Measurements from ENCODE around the gene MACROD2.

Gene MACROD2

DNA sequence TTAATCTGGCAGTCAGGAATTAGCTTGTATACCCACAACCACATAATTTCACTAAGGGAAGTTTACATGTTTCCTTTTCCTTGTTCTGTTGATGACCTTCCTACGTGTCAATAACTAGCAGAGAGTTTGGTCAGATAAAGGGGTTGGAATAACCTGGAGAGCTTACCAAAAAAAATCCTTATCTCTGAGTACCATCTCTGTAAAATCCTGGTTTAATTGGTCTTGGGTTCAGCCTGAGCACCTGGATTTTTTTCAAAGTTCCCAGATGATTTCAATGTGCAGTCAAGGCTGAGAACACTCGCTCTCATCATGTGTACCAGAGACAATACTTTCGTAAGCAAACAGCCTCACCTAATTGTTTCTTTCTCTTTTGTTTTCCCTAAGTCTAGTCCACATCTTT lies 825.9 kb downstream of the MACROD2 start:
- TF ChIP-seq ZFX (IDR thresholded peaks at IDR 0.05): no peak
- TF ChIP-seq, protein P1, sequence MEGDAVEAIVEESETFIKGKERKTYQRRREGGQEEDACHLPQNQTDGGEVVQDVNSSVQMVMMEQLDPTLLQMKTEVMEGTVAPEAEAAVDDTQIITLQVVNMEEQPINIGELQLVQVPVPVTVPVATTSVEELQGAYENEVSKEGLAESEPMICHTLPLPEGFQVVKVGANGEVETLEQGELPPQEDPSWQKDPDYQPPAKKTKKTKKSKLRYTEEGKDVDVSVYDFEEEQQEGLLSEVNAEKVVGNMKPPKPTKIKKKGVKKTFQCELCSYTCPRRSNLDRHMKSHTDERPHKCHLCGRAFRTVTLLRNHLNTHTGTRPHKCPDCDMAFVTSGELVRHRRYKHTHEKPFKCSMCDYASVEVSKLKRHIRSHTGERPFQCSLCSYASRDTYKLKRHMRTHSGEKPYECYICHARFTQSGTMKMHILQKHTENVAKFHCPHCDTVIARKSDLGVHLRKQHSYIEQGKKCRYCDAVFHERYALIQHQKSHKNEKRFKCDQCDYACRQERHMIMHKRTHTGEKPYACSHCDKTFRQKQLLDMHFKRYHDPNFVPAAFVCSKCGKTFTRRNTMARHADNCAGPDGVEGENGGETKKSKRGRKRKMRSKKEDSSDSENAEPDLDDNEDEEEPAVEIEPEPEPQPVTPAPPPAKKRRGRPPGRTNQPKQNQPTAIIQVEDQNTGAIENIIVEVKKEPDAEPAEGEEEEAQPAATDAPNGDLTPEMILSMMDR (conservative IDR thresholded peaks at IDR 0.05): no peak
- H3K27ac ChIP-seq: no peak overlapping the region

DNA sequence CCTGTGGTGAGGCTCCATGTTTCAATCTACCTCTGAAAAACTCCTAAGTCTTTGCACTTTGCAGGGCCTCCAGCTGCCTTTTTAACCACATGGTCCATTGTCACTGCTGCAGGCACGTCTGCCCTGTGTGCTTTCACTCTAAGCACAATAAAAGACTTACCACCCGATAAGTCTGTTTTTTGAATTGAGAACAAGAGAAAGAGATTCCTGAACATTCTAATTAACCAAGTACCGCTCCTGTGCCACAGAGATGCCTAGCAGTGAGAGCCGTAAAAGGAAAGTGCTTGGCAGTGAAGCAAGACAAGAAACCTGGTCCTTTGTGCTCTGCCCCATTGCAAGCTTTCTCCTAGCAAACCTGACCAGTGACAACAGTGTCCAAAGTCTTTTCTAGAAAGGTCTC lies 829.7 kb downstream of the MACROD2 start:
- H3K27ac ChIP-seq: no peak overlapping the region
- TF ChIP-seq ZFX (IDR thresholded peaks at IDR 0.05): no peak
- TF ChIP-seq, protein P1 (conservative IDR thresholded peaks at IDR 0.05): no peak

DNA sequence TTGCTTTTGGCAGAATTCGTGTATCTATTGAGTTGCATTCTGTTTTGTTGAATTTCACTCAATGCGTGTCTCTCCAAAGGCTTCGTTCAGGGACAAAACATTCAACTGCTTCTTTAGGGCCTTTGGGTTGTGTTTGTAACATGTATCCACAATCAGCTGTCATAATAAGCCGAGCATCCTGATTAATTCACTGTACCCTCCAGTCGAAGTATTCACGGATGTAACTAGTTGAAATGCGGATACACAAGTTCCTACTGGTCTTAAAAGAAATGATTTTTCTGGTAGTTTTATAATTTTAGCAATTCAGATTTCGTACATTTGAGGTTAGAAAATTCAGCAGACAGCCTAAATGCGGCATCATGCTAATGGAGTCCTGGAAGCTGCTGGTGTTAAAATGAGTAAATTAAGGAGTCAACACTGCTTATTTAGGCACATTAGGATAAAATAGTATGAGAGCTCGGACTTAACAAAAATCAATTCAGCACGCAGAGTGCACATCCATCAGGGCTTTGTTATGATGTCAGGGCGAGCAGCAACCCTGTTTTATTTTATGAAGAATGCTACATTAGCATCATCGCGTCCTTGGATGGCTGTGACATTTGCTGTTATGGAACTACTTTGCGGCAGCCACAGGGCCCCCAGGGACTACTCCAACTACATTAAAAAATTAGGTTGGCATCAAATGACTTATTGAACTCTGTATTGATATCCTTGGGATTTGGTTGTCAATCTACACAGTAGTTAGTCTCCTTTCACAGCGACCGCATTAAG lies 831.4 kb downstream of the MACROD2 start:
- TF ChIP-seq, protein P1 (conservative IDR thresholded peaks at IDR 0.05): no peak
- TF ChIP-seq ZFX (IDR thresholded peaks at IDR 0.05): no peak
- H3K27ac ChIP-seq: no peak overlapping the region

DNA sequence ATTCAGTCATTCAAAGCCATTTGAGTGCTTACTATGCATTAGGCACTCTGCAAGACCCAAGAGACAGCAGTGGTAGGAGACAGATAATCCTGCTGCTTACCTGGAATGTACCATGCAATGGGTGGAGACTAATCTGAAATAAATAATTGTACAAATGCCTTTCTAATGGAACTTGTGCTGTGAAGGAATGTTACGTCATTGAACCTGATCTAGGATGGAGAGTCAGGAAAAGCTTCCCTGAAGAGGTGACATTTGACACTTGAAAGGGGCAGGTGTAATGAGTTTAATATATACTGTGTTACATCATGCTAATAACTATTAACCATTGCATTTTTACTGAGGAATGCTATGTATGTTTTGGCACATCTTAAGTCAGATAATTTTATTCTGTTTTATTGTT lies 833.1 kb downstream of the MACROD2 start:
- TF ChIP-seq, protein P1 (conservative IDR thresholded peaks at IDR 0.05): no peak
- no peak for TF ChIP-seq ZFX (IDR thresholded peaks at IDR 0.05)
- no peak overlapping the region for H3K27ac ChIP-seq

DNA sequence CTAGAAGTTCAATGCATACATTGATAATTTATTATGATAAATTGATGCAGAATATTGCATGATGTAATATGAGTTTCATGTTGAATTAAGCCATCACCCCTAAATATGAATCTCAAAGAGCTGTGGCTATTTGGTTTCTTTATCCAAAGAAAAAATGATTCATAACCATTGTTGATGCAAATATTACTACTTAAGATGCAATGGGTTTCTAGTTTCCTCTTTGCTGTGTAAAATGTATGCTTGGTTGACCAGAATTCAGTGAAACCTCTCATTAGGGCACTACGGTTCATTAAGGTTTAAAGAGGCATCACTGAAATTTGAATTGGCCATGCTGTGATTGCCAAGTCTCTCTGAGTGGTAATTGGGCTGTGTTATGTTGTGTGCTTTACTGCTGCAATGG lies 834.6 kb downstream of the MACROD2 start:
- H3K27ac ChIP-seq: no peak overlapping the region
- TF ChIP-seq, protein P1 (conservative IDR thresholded peaks at IDR 0.05): no peak
- no peak for TF ChIP-seq ZFX (IDR thresholded peaks at IDR 0.05)

DNA sequence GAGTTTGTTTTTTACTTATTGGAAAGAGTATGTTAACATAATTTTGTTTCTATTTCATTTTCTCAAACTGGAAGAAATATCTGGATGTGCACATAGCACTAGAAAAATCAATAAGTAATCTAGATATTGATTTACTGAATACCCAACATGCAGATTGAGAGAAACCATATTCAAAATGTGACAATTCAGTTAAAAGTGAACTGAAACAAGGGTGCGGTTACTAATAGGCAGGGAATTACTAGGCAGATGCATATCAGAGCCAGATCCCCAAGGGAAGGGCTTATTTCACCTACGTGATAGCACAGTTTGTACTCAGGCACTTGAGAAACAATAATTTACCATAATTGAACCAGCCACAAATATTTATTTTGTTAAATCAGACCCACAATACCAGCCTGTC lies 835.1 kb downstream of the MACROD2 start:
- TF ChIP-seq ZFX (IDR thresholded peaks at IDR 0.05): no peak
- TF ChIP-seq, protein P1 (conservative IDR thresholded peaks at IDR 0.05): no peak
- no peak overlapping the region for H3K27ac ChIP-seq

DNA sequence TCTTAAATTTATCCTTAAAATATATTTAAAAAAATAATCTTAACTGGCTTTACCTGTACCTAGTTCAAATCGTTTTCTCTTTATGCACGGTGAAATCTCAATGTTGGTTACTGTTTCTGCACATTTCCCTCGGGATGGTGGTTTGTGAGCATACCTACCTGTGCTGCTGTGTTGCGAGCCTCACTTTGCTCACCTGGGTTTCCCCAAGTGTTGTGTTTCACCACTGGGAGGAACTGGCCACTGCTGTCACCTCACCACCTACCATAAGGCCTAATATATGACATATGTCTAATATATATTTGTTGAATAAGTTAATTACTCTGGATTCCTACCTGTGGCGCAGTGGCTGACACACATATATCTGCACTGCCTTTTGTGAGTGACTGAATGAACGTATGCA lies 835.6 kb downstream of the MACROD2 start:
- TF ChIP-seq ZFX (IDR thresholded peaks at IDR 0.05): no peak
- TF ChIP-seq, protein P1 (conservative IDR thresholded peaks at IDR 0.05): no peak
- H3K27ac ChIP-seq: no peak overlapping the region
